ENCODE measurements around the gene RNF17.

- TF ChIP-seq EP300 (IDR thresholded peaks at IDR 0.05; ENCODE audit: borderline replicate concordance) (no peak), CEBPB (IDR thresholded peaks at IDR 0.05) (no peak), TAF1 (IDR thresholded peaks at IDR 0.05; ENCODE audit: low read depth) (no peak), TEAD4 (IDR thresholded peaks at IDR 0.05) (no peak), REST (IDR thresholded peaks at IDR 0.05; ENCODE audit: low read depth) (no peak)
Observed at GRCh38 chr13:24866488-24866887, 102.5 kb downstream of the RNF17 start.

Measured in Ishikawa (cell line).